Prostate gland (tissue), 2 donors: Measurements from ENCODE around the gene ZDHHC11.

ENCODE experiments used
- POLR2AphosphoS5 ChIP-seq: sonication (generic); formaldehyde crosslinking; IDR thresholded peaks from one replicate; pipeline ENCODE4 v1.6.1; 2017; ENCODE audit warnings: antibody characterized with exemption
- TF ChIP-seq, protein P1 (sequence below), 4 experiments: fragments of 200-600 bp in 2 of 4; fragments of 450-650 bp in 2 of 4; sonication (generic) in 2 of 4; IDR thresholded peaks; 1 replicate in 3 of 4; 2 replicates in 1 of 4; pipeline ENCODE4 v1.5.1; 2016 to 2019; ENCODE audit warnings: antibody characterized with exemption in 4 of 4, mild to moderate bottlenecking in 2 of 4, moderate library complexity in 2 of 4

DNA sequence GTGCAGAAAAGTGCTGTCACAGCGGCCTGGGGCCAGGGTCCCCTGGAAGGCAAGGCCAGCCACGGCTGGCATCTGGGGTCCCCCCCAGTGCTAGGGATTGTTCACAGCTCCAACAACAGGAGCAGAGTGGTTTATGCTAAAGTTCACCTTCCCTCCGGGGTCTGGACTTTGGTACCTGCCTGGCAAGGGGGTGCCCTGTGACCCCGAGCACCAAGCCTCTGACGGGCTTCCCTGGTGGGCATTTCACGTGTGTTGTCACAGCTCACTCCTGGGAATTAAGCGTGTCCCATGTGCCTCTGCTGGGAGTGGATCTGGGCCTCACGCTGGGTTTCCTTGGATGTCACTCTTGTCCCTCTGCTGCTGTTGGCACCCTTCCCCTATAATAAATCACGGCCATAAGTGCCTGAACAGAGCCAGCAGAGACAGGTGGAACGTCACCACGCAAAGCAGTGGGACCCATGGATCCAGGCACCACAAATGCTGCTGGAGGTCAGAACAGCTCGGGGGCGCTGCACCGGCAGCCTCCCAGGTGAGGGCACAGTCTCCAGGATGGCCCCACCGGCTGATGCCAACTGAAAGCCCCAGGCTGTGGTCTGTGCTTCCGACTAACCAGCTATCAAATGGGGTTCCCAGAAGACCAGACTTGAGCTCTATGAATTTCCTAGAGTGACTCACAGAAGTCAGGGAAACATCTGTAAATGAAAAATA, 17.8 kb upstream of the ZDHHC11 start:
- TF ChIP-seq, protein P1, sequence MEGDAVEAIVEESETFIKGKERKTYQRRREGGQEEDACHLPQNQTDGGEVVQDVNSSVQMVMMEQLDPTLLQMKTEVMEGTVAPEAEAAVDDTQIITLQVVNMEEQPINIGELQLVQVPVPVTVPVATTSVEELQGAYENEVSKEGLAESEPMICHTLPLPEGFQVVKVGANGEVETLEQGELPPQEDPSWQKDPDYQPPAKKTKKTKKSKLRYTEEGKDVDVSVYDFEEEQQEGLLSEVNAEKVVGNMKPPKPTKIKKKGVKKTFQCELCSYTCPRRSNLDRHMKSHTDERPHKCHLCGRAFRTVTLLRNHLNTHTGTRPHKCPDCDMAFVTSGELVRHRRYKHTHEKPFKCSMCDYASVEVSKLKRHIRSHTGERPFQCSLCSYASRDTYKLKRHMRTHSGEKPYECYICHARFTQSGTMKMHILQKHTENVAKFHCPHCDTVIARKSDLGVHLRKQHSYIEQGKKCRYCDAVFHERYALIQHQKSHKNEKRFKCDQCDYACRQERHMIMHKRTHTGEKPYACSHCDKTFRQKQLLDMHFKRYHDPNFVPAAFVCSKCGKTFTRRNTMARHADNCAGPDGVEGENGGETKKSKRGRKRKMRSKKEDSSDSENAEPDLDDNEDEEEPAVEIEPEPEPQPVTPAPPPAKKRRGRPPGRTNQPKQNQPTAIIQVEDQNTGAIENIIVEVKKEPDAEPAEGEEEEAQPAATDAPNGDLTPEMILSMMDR (IDR thresholded peaks at IDR 0.05), result no peak
- TF ChIP-seq POLR2AphosphoS5, result no peak
